Nephron (organoid): ENCODE data around the gene ANTKMT.
A peak's percentile ranks its signal among the peaks of the same experiment; 100 is the strongest.

Experiments used
- H3K27ac Mint-ChIP-seq, 3 experiments: 2 replicates each; pipeline ENCODE4 v1.8.0; 2020; ENCODE audit warnings: mixed read lengths in 3 of 3, mild to moderate bottlenecking in 2 of 3, moderate library complexity in 1 of 3
- H3K27me3 Mint-ChIP-seq: 2 replicates; pipeline ENCODE4 v1.8.0; 2021; ENCODE audit warnings: low read depth, mild to moderate bottlenecking, moderate library complexity, mixed read lengths
- H3K36me3 Mint-ChIP-seq: 2 replicates; pipeline ENCODE4 v1.8.0; 2020; ENCODE audit warnings: low read depth, mixed read lengths
- H3K4me1 Mint-ChIP-seq: 2 replicates; pipeline ENCODE4 v1.8.0; 2020; ENCODE audit warnings: mixed read lengths
- H3K4me3 Mint-ChIP-seq, 3 experiments: 2 replicates each; pipeline ENCODE4 v1.8.0; 2020; ENCODE audit warnings: mild to moderate bottlenecking in 3 of 3, mixed read lengths in 3 of 3, moderate library complexity in 2 of 3
- H3K9me3 Mint-ChIP-seq: 2 replicates; pipeline ENCODE4 v1.8.0; 2020; ENCODE audit warnings: mixed read lengths
- CTCF ChIP-seq, 3 experiments: fragments of 200-600 bp; sonication (generic); IDR thresholded peaks; one replicate each; pipeline ENCODE4 v1.5.0; 2021; ENCODE audit warnings: antibody characterized with exemption in 3 of 3; ENCODE audit not compliant: unreplicated experiment in 3 of 3

Gene ANTKMT

GRCh38 chr16:719815-720446 lies 1.0 kb upstream of the ANTKMT start:
- peaks cover 12% of the 10 kb centered on the region for H3K27me3 Mint-ChIP-seq
- no peak for TF ChIP-seq CTCF (IDR thresholded peaks at IDR 0.05; ENCODE audit: unreplicated experiment in 3 of 3)
- peaks cover 11% of the 10 kb centered on the region for H3K4me1 Mint-ChIP-seq
- H3K27ac Mint-ChIP-seq: peak overlapping the region; percentile 88 to 94 (median 90)
- H3K4me3 Mint-ChIP-seq: peak overlapping the region; percentile 84 to 90 (median 88)
- no peaks in the 10 kb centered on the region for H3K36me3 Mint-ChIP-seq
- H3K9me3 Mint-ChIP-seq: no peaks in the 10 kb centered on the region

- Mint-ChIP-seq H3K27me3 (peaks cover 12% of the 10 kb centered on the region), H3K4me3 (peak overlapping the region; percentile 84 to 90 (median 88)), H3K9me3 (no peaks in the 10 kb centered on the region), H3K36me3 (no peaks in the 10 kb centered on the region), H3K27ac (peak overlapping the region; percentile 88 to 94 (median 90)), H3K4me1 (peaks cover 11% of the 10 kb centered on the region)
- TF ChIP-seq CTCF (IDR thresholded peaks at IDR 0.05; ENCODE audit: unreplicated experiment in 3 of 3): no peak
Measured at GRCh38 chr16:720447-720989, 428 bp upstream of the ANTKMT start.

- no peaks in the 10 kb centered on the region for H3K9me3 Mint-ChIP-seq
Measured at GRCh38 chr16:721765-722540, 1.0 kb downstream of the ANTKMT start.

GRCh38 chr16:722835-723633 lies 2.1 kb downstream of the ANTKMT start:
- peaks cover 11% of the 10 kb centered on the region for H3K4me1 Mint-ChIP-seq
- H3K27ac Mint-ChIP-seq: no peak overlapping the region
- no peak for TF ChIP-seq CTCF (IDR thresholded peaks at IDR 0.05; ENCODE audit: unreplicated experiment in 3 of 3)
- H3K36me3 Mint-ChIP-seq: no peaks in the 10 kb centered on the region
- no peaks in the 10 kb centered on the region for H3K9me3 Mint-ChIP-seq
- peak overlapping the region; percentile 66 to 72 (median 70) for H3K4me3 Mint-ChIP-seq
- peaks cover 14% of the 10 kb centered on the region for H3K27me3 Mint-ChIP-seq

More at GRCh38 chr16:721765-722540, 1.0 kb downstream of the ANTKMT start:
- no peaks in the 10 kb centered on the region for H3K36me3 Mint-ChIP-seq
- H3K4me1 Mint-ChIP-seq: peaks cover 11% of the 10 kb centered on the region
- H3K4me3 Mint-ChIP-seq: peak overlapping the region; percentile 70 to 72 (median 70)
- TF ChIP-seq CTCF (IDR thresholded peaks at IDR 0.05; ENCODE audit: unreplicated experiment in 3 of 3): no peak
- no peak overlapping the region for H3K27ac Mint-ChIP-seq
- H3K27me3 Mint-ChIP-seq: peaks cover 14% of the 10 kb centered on the region

- peaks cover 12% of the 10 kb centered on the region for H3K27me3 Mint-ChIP-seq
- no peak overlapping the region for H3K27ac Mint-ChIP-seq
- H3K9me3 Mint-ChIP-seq: no peaks in the 10 kb centered on the region
- H3K4me1 Mint-ChIP-seq: peaks cover 11% of the 10 kb centered on the region
- H3K36me3 Mint-ChIP-seq: no peaks in the 10 kb centered on the region
- no peak overlapping the region for H3K4me3 Mint-ChIP-seq
- no peak for TF ChIP-seq CTCF (IDR thresholded peaks at IDR 0.05; ENCODE audit: unreplicated experiment in 3 of 3)
Measured at GRCh38 chr16:723695-724094, 2.7 kb downstream of the ANTKMT start.
